SK-N-SH (cell line): ENCODE data around the gene GMEB1. TPM values are rescaled to one million over a fixed set of nuclear protein-coding genes. Genes with fewer than 3 reads are reported as not detected.
"Not testable (repeated sequence)": the region's sequence is repeated elsewhere in the genome, so short reads cannot be mapped to it uniquely, and the experiment has no call there.

Source experiments
- CTCF ChIA-PET: fragments of 300-600, 350-600 bp; formaldehyde crosslinking; extraction: SDS; loops from one replicate; lab custom pipeline; 2021; lab: Yijun Ruan, JAX
- POLR2A ChIA-PET: fragments of 350-600 bp; sonication (Branson Sonifier 250); formaldehyde crosslinking; extraction: SDS; loops from one replicate; lab custom pipeline; 2020; ENCODE audit warnings: antibody characterized with exemption, inconsistent platforms; lab: Yijun Ruan, JAX
- DNase-seq: peaks from one replicate; pipeline ENCODE4 v3.0.0; 2012
- H2AFZ ChIP-seq: fragments of 200-600 bp; sonication (generic); 2 replicates; pipeline ENCODE4 v1.8.1; 2016; ENCODE audit warnings: antibody characterized with exemption, mild to moderate bottlenecking, low read depth
- H3F3A ChIP-seq: fragments of 200-600 bp; sonication (generic); replicated peaks from 2 replicates; pipeline ENCODE3; 2016; ENCODE audit warnings: antibody characterized with exemption, mild to moderate bottlenecking; ENCODE audit not compliant: insufficient read depth
- H3K27ac ChIP-seq, 2 experiments: fragments of 200-500 bp in 1 of 2; fragments of 200-600 bp in 1 of 2; sonication (Bioruptor generic) in 1 of 2; sonication (generic), shearing (Covaris generic) in 1 of 2; 2 replicates each; pipeline versions ENCODE4 v1.5.1 to v1.6.1; 2014 to 2016; ENCODE audit warnings: low read depth in 2 of 2, inconsistent platforms in 1 of 2, low read length in 1 of 2, mild to moderate bottlenecking in 1 of 2, mixed read lengths in 1 of 2
- H3K27me3 ChIP-seq: fragments of 200-600 bp; sonication (generic), shearing (Covaris generic); 2 replicates; pipeline ENCODE4 v1.6.1; 2016; ENCODE audit warnings: mixed run types; ENCODE audit not compliant: insufficient read depth
- H3K36me3 ChIP-seq, 2 experiments: fragments of 200-500 bp in 1 of 2; fragments of 200-600 bp in 1 of 2; sonication (Bioruptor generic) in 1 of 2; sonication (generic) in 1 of 2; replicated peaks in 1 of 2; 2 replicates each; pipeline versions ENCODE3 to v1.5.1; 2014 to 2016; ENCODE audit warnings: low read length in 1 of 2, mild to moderate bottlenecking in 1 of 2; ENCODE audit not compliant: insufficient read depth in 2 of 2, control insufficient read depth in 1 of 2
- H3K4me1 ChIP-seq, 2 experiments: fragments of 200-500 bp in 1 of 2; fragments of 200-600 bp in 1 of 2; sonication (Bioruptor generic) in 1 of 2; sonication (generic), shearing (Covaris generic) in 1 of 2; 2 replicates each; pipeline versions ENCODE4 v1.5.1 to v1.6.1; 2014 to 2016; ENCODE audit warnings: low read depth in 1 of 2, low read length in 1 of 2, mixed run types in 1 of 2; ENCODE audit not compliant: insufficient read depth in 2 of 2, control insufficient read depth in 1 of 2
- H3K4me2 ChIP-seq: fragments of 200-600 bp; sonication (generic), shearing (Covaris generic); 2 replicates; pipeline ENCODE4 v1.6.1; 2017; ENCODE audit warnings: mixed run types
- H3K4me3 ChIP-seq, 2 experiments: fragments of 200-500 bp in 1 of 2; fragments of 200-600 bp in 1 of 2; sonication (Bioruptor generic) in 1 of 2; sonication (generic), shearing (Covaris generic) in 1 of 2; 2 replicates each; pipeline versions ENCODE4 v1.5.1 to v1.8.1; 2014 to 2016; ENCODE audit warnings: low read depth in 2 of 2, inconsistent platforms in 1 of 2, low read length in 1 of 2, mild to moderate bottlenecking in 1 of 2, mixed read lengths in 1 of 2, moderate library complexity in 1 of 2
- H3K79me2 ChIP-seq: fragments of 200-600 bp; sonication (generic); 2 replicates; pipeline ENCODE4 v1.8.1; 2017; ENCODE audit warnings: mild to moderate bottlenecking; ENCODE audit not compliant: insufficient read depth
- H3K9ac ChIP-seq: fragments of 200-600 bp; sonication (generic); 2 replicates; pipeline ENCODE4 v1.6.1; 2017; ENCODE audit warnings: mixed run types
- H3K9me2 ChIP-seq: fragments of 200-600 bp; sonication (generic); 2 replicates; pipeline ENCODE4 v1.6.1; 2017; ENCODE audit warnings: mixed run types
- H3K9me3 ChIP-seq: fragments of 200-600 bp; sonication (generic); 2 replicates; pipeline ENCODE4 v1.6.1; 2017; ENCODE audit warnings: mixed run types, mild to moderate bottlenecking, moderate library complexity
- H4K20me1 ChIP-seq: fragments of 200-600 bp; sonication (generic); 2 replicates; pipeline ENCODE4 v1.6.1; 2017; ENCODE audit warnings: mild to moderate bottlenecking, mixed run types; ENCODE audit not compliant: insufficient read depth
- CHD2 ChIP-seq: fragments of 150-350 bp; IDR thresholded peaks from 2 replicates; pipeline ENCODE4 v1.6.1; 2018; ENCODE audit warnings: low read length; ENCODE audit not compliant: partially characterized antibody
- ELF1 ChIP-seq: IDR thresholded peaks from 2 replicates; pipeline ENCODE4 v1.4.0; 2012
- EP300 ChIP-seq, 2 experiments: IDR thresholded peaks; 2 replicates each; pipeline versions ENCODE4 v1.4.0 to v1.6.1; 2012; ENCODE audit warnings: borderline replicate concordance in 1 of 2, low read depth in 1 of 2, low read length in 1 of 2
- FOXJ3 ChIP-seq: sonication (generic); formaldehyde crosslinking; IDR thresholded peaks from 2 replicates; pipeline ENCODE4 v1.5.1; 2020; ENCODE audit warnings: mild to moderate bottlenecking, missing genetic modification reagents
- FOXM1 ChIP-seq: IDR thresholded peaks from 2 replicates; pipeline ENCODE4 v1.4.0; 2012; ENCODE audit warnings: low read depth, mild to moderate bottlenecking
- IRF3 ChIP-seq: fragments of 150-350 bp; IDR thresholded peaks from 2 replicates; pipeline ENCODE4 v1.6.1; 2016; ENCODE audit warnings: mild to moderate bottlenecking, low read depth, low read length
- MAX ChIP-seq: IDR thresholded peaks from 2 replicates; pipeline ENCODE4 v1.4.0; 2012; ENCODE audit warnings: low read depth
- MEF2A ChIP-seq: IDR thresholded peaks from 2 replicates; pipeline ENCODE4 v1.4.0; 2012; ENCODE audit warnings: low read depth, borderline replicate concordance
- NFIC ChIP-seq: IDR thresholded peaks from 2 replicates; pipeline ENCODE4 v1.4.0; 2012; ENCODE audit warnings: borderline replicate concordance
- POLR2AphosphoS5 ChIP-seq: IDR thresholded peaks from 2 replicates; pipeline ENCODE4 v1.6.1; 2012; ENCODE audit warnings: low read depth, low read length
- RFX5 ChIP-seq: IDR thresholded peaks from 2 replicates; pipeline ENCODE4 v1.6.1; 2012; ENCODE audit warnings: mild to moderate bottlenecking, improper control_type of control experiment, low read length
- RXRA ChIP-seq: IDR thresholded peaks from 2 replicates; pipeline ENCODE4 v1.4.0; 2012; ENCODE audit warnings: low read depth, mild to moderate bottlenecking, borderline replicate concordance
- TAF1 ChIP-seq: IDR thresholded peaks from 2 replicates; pipeline ENCODE4 v1.6.1; 2012; ENCODE audit warnings: low read depth, mild to moderate bottlenecking, low read length, moderate library complexity, borderline replicate concordance
- TEAD4 ChIP-seq: IDR thresholded peaks from 2 replicates; pipeline ENCODE4 v1.4.0; 2012; ENCODE audit warnings: mild to moderate bottlenecking, borderline replicate concordance; ENCODE audit not compliant: insufficient read depth
- USF2 ChIP-seq: fragments of 150-350 bp; IDR thresholded peaks from 2 replicates; pipeline ENCODE4 v1.6.1; 2017; ENCODE audit warnings: antibody characterized with exemption, low read length, low read depth, borderline replicate concordance
- ZBTB33 ChIP-seq: IDR thresholded peaks from 2 replicates; pipeline ENCODE4 v1.4.0; 2012; ENCODE audit warnings: low read depth, borderline replicate concordance
- WGBS: methylation state at CpG from one replicate; pipeline ENCODE4 v1.1.6; 2017; ENCODE audit warnings: low lambda C conversion rate; 5-methylcytosine and 5-hydroxymethylcytosine counted together
- polyA plus RNA-seq, 3 experiments: library from polyadenylated mRNA; depleted of rRNA; stranded (reverse); fragments of >200 nt; gene quantifications; 2 replicates each; pipeline ENCODE4 v1.2.3, GENCODE V29; 2012

Gene GMEB1
- polyA plus RNA-seq, 1 of the 3 experiments (the other 2 are of a cell fraction): 3.6 TPM

DNA sequence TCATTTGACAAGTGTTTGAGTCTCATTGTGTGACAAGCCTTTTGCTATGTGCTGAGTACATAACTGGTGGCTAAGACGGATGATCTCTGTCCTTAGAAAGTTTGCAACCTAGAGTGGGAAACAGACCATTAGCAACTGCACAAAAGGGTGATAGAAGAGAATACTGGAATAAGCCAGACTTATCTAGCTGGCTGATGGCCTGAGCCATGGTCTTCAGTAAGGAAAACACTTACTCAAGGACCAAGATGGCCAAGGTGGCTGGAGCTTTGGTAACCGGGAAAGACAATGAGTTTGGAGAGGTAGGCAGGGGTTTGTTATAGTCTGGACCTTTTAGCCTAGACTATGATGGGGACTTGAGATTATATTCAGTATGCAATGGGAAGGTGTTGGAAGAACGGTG lies 24.1 kb upstream of the GMEB1 start:
- POLR2A ChIA-PET: interaction anchor here (0.6 to 1.2 kb wide), 4 partner anchors 25 to 247 kb away, joined by 3 read pairs; partner anchors contain the start of gene GMEB1
- no peak overlapping the region for H2AFZ ChIP-seq
- no peak for DNase-seq

DNA sequence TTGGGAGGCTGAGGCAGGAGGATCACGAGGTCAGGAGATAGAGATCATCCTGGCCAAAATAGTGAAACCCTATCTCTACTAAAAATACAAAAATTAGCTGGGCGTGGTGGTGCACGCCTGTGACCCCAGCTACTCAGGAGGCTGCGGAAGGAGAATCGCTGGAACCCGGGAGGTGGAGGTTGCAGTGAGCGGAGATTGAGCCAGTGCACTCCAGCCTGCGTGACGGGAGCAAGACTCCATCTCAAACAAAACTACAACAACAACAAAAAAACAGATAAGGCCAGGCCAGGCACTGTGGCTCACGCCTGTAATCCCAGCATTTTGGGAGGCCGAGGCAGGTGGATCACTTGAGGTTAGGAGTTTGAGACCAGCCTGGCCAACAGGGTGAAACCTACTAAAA lies 23.2 kb upstream of the GMEB1 start:
- H2AFZ ChIP-seq, H3K27me3 ChIP-seq, H3K9me2 ChIP-seq, H3K36me3 ChIP-seq, H3K4me3 ChIP-seq, H3K4me2 ChIP-seq, H4K20me1 ChIP-seq, DNase-seq, H3K27ac ChIP-seq, CTCF ChIA-PET, H3K9me3 ChIP-seq, H3K9ac ChIP-seq: not testable (repeated sequence)
- Histone ChIP-seq H3K79me2 (peaks cover 24% of the 10 kb centered on the region), H3F3A (peaks cover 21% of the 10 kb centered on the region), H3K4me1 (peaks cover 0 to 11% of the 10 kb centered on the region in 2 experiments; a peak in 2 of 4 replicates)
- 96% methylated on average over 11 of the region's 11 CpGs for WGBS
- POLR2A ChIA-PET: interaction anchor here (0.6 to 1.1 kb wide), 2 partner anchors 91 to 191 kb away, joined by 4 to 5 read pairs; partner anchors contain the start of gene YTHDF2

More for the DNA sequence above, 24.1 kb upstream of the GMEB1 start:
- Histone ChIP-seq H3K9me2 (no peaks in the 10 kb centered on the region), H3K4me1 (peaks cover 0 to 11% of the 10 kb centered on the region in 2 experiments; a peak in 2 of 4 replicates), H3K79me2 (peaks cover 33% of the 10 kb centered on the region), H3K4me2 (no peak overlapping the region), H3K4me3 (no peak overlapping the region), H3F3A (peaks cover 16% of the 10 kb centered on the region), H3K9ac (no peak overlapping the region), H3K9me3 (no peaks in the 10 kb centered on the region), H3K36me3 (peaks cover 0 to 8% of the 10 kb centered on the region in 2 experiments), H4K20me1 (no peaks in the 10 kb centered on the region), H3K27me3 (no peaks in the 10 kb centered on the region), H3K27ac (no peak overlapping the region; a peak in 1 of 4 replicates)
- TF ChIP-seq RFX5 (no peak), TEAD4 (no peak), FOXM1 (no peak), MEF2A (no peak), TAF1 (no peak), NFIC (no peak), RXRA (no peak), FOXJ3 (no peak), MAX (no peak), ELF1 (no peak), POLR2AphosphoS5 (no peak), CHD2 (no peak), EP300 (IDR thresholded peaks at IDR 0.05; ENCODE audit: borderline replicate concordance in 1 of 2, low read depth in 1 of 2, low read length in 1 of 2) (no peak), ZBTB33 (no peak), IRF3 (no peak), USF2 (no peak)
- WGBS: 82% methylated on average over 3 of the region's 3 CpGs
- CTCF ChIA-PET: interaction anchor here (1.3 kb wide), 1 partner anchor 12 kb away, joined by 3 read pairs; no protein-coding TSS in a partner anchor
